K562 (cell line): ENCODE data around the gene HMCN2.

Experiments
- CAMTA2 ChIP-seq: fragments of 250-450 bp; sonication (Bioruptor Pico); conservative IDR thresholded peaks from 2 replicates; pipeline ENCODE4 v1.5.1; 2022
- CEBPB ChIP-seq: fragments of 450-650 bp; IDR thresholded peaks from 2 replicates; pipeline ENCODE4 v1.6.1; 2016; ENCODE audit warnings: missing genetic modification characterization, missing compliant biosample characterization
- CHD7 ChIP-seq: fragments of 200-600 bp; sonication (generic); IDR thresholded peaks from one replicate; pipeline ENCODE4 v1.6.1; 2012; ENCODE audit warnings: mild to moderate bottlenecking, low read depth, low read length, inconsistent platforms
- CTCF ChIP-seq, 3 experiments: IDR thresholded peaks in 2 of 3; conservative IDR thresholded peaks in 1 of 3; 2 replicates each; pipeline ENCODE4 v1.5.1; 2011 to 2012; ENCODE audit warnings: low read length in 3 of 3, mild to moderate bottlenecking in 3 of 3, control low read depth in 2 of 3, improper control_type of control experiment in 1 of 3, inconsistent platforms in 1 of 3, low read depth in 1 of 3, mixed read lengths in 1 of 3, moderate library complexity in 1 of 3; ENCODE audit not compliant: insufficient read depth in 2 of 3
- FOXA1 ChIP-seq: fragments of 450-650 bp; IDR thresholded peaks from 2 replicates; pipeline ENCODE4 v1.6.1; 2016; ENCODE audit warnings: mild to moderate bottlenecking, borderline replicate concordance
- LARP7 ChIP-seq: fragments of 450-650 bp; IDR thresholded peaks from 2 replicates; pipeline ENCODE4 v1.6.1; 2016
- MXI1 ChIP-seq: IDR thresholded peaks from 2 replicates; pipeline ENCODE4 v1.6.1; 2011; ENCODE audit warnings: low read depth, mild to moderate bottlenecking, improper control_type of control experiment, low read length
- PHB2 ChIP-seq: fragments of 450-650 bp; IDR thresholded peaks from 2 replicates; pipeline ENCODE4 v1.6.1; 2017; ENCODE audit warnings: low read depth
- POLR2A ChIP-seq: fragments of 450-650 bp; conservative IDR thresholded peaks from 2 replicates; pipeline ENCODE4 v1.6.1; 2016
- ZBTB26 ChIP-seq: fragments of 450-650 bp; formaldehyde crosslinking; IDR thresholded peaks from 2 replicates; pipeline ENCODE4 v1.4.0; 2022; ENCODE audit warnings: missing genetic modification characterization
- ZFP91 ChIP-seq: sonication (generic); formaldehyde crosslinking; IDR thresholded peaks from 2 replicates; pipeline ENCODE4 v1.8.0; 2022; ENCODE audit warnings: mild to moderate bottlenecking, missing genetic modification reagents
- ZNF253 ChIP-seq: fragments of 250-450 bp; sonication (Bioruptor Pico); conservative IDR thresholded peaks from 2 replicates; pipeline ENCODE4 v1.6.1; 2021; ENCODE audit warnings: mild to moderate bottlenecking

- TF ChIP-seq CTCF (IDR thresholded peaks at IDR 0.05 in 2 of 3, conservative IDR thresholded peaks at IDR 0.05 in 1 of 3; ENCODE audit: insufficient read depth in 2 of 3, low read depth in 1 of 3, low read length in 3 of 3) (no peak), FOXA1 (no peak), CHD7 (no peak), LARP7 (no peak), POLR2A (no peak), CEBPB (no peak), CAMTA2 (CRISPR knock-in tag) (no peak), PHB2 (no peak), MXI1 (no peak), ZBTB26 (no peak), ZNF253 (CRISPR knock-in tag) (no peak), ZFP91 (CRISPR knock-in tag) (no peak)
Measured at GRCh38 chr9:130393681-130394071, 128.1 kb downstream of the HMCN2 start.
